Right lobe of liver (tissue), 6 donors: Measurements from ENCODE around the gene SPP2. TPM values are rescaled to one million over a fixed set of nuclear protein-coding genes. Genes with fewer than 3 reads are reported as not detected.

Experiments
- ATAC-seq, 4 donors: fragments of 200-7000 bp; cut with Tn5 transposase; one replicate each; pipeline ENCODE4 v1.9.1; 2020; ENCODE audit warnings: mild to moderate bottlenecking in 4 of 4, moderate library complexity in 4 of 4
- DNase-seq, 3 donors: peaks; one replicate each; pipeline ENCODE4 v3.0.0-alpha.2; 2020
- H3K27ac ChIP-seq, 3 donors: fragments of 200-600 bp; one replicate each; pipeline ENCODE4 v1.8.0; 2022
- H3K27me3 ChIP-seq, 2 donors: fragments of 200-600 bp; one replicate each; pipeline ENCODE4 v1.8.0; 2022
- H3K36me3 ChIP-seq, 4 donors: fragments of 200-600 bp; sonication (generic) in 1 of 4; one replicate each; pipeline versions ENCODE4 v1.5.1 to v1.8.0; 2017 to 2022; ENCODE audit warnings: control low read depth in 1 of 4
- H3K4me1 ChIP-seq, 4 donors: fragments of 200-600 bp; sonication (generic) in 1 of 4; one replicate each; pipeline versions ENCODE4 v1.5.1 to v1.8.0; 2017 to 2022; ENCODE audit warnings: control low read depth in 1 of 4
- H3K4me3 ChIP-seq, 3 donors: fragments of 200-600 bp; one replicate each; pipeline ENCODE4 v1.8.0; 2022
- H3K9me3 ChIP-seq, 4 donors: fragments of 200-600 bp; sonication (generic) in 1 of 4; one replicate each; pipeline versions ENCODE4 v1.5.1 to v1.8.0; 2017 to 2022; ENCODE audit warnings: control low read depth in 1 of 4
- CTCF ChIP-seq, 4 donors: fragments of 200-600 bp in 3 of 4; fragments of 450-650 bp in 1 of 4; IDR thresholded peaks; one replicate each; pipeline versions ENCODE4 v1.5.1 to v1.8.0; 2016 to 2022; ENCODE audit warnings: antibody characterized with exemption in 4 of 4, mild to moderate bottlenecking in 2 of 4
- POLR2A ChIP-seq: fragments of 450-650 bp; IDR thresholded peaks from one replicate; pipeline ENCODE4 v1.6.1; 2017; ENCODE audit warnings: antibody characterized with exemption, mild to moderate bottlenecking
- WGBS: methylation state at CpG from one replicate; pipeline ENCODE4 v1.1.6; 2018; ENCODE audit warnings: low coverage, low lambda C conversion rate; ENCODE audit not compliant: insufficient coverage; ENCODE audit errors: missing lambda C conversion rate; 5-methylcytosine and 5-hydroxymethylcytosine counted together
- intact Hi-C, 2 donors: fragments of 100-400 bp; cut with DNase I; formaldehyde crosslinking; loops; one replicate each; pipeline versions ENCODE4 v1.11.2 to v1.14.1; 2022
- total RNA-seq, 6 experiments: library from RNA; depleted of rRNA in 2 of 6; stranded (reverse); fragments of >200 nt in 2 of 6; fragmentation: NEBNext Ultra II Directional in 3 of 6; extraction: Animal tissue kit (Norgen Biotek cat#: 25700) in 3 of 6; gene quantifications; one replicate each; pipeline versions ENCODE4 v1.1.0 to v1.2.4, GENCODE V29; 2016 to 2023
- donor health status: DM: no; HTN: yes; CAD: no.
- donor health status: DM: no; HTN: no; CAD: no.
- donor health status: DM: no; HTN: no; CAD: no.
- donor health status: DM: no; HTN: yes; CAD: no.
- donor health status: DM: no; HTN: yes; CAD: no.

The SPP2 gene
- total RNA-seq, 6 experiments from 2014 or later = 31.9 to 177 (median 70.2) TPM

GRCh38 chr2:234005126-234005525 is 45.4 kb upstream of the SPP2 start:
- no peak for TF ChIP-seq CTCF (IDR thresholded peaks at IDR 0.05)
- no peak for TF ChIP-seq POLR2A
- no peak for ATAC-seq
- Histone ChIP-seq H3K4me3 (no peak overlapping the region), H3K9me3 (no peaks in the 10 kb centered on the region), H3K4me1 (no peaks in the 10 kb centered on the region), H3K27ac (no peak overlapping the region), H3K36me3 (peaks cover 0 to 34% (median 2%) of the 10 kb centered on the region in 4 donors), H3K27me3 (no peaks in the 10 kb centered on the region)
- intact Hi-C loops = no loop called here
- DNase-seq = no peak
- 82% methylated on average over 2 of the region's 2 CpGs for WGBS

- intact Hi-C loops = no loop called here
- no peak for DNase-seq
- H3K27ac ChIP-seq = no peak overlapping the region
- no peaks in the 10 kb centered on the region for H3K9me3 ChIP-seq
- peaks cover 0 to 21% (median 2%) of the 10 kb centered on the region in 4 donors for H3K36me3 ChIP-seq
- H3K27me3 ChIP-seq = no peaks in the 10 kb centered on the region
- H3K4me1 ChIP-seq = no peaks in the 10 kb centered on the region
- no peak overlapping the region for H3K4me3 ChIP-seq
- TF ChIP-seq POLR2A (no peak), CTCF (IDR thresholded peaks at IDR 0.05) (no peak)
- ATAC-seq = no peak
- 84% methylated on average over 3 of the region's 3 CpGs for WGBS
Observed at GRCh38 chr2:234006501-234006900, 44.0 kb upstream of the SPP2 start.

- DNase-seq (no peak), ATAC-seq (no peak)
- intact Hi-C loops = no loop called here
- Histone ChIP-seq H3K4me3 (no peak overlapping the region), H3K4me1 (no peaks in the 10 kb centered on the region), H3K36me3 (peaks cover 0 to 9% (median 0%) of the 10 kb centered on the region in 4 donors), H3K9me3 (no peaks in the 10 kb centered on the region), H3K27ac (no peak overlapping the region), H3K27me3 (no peaks in the 10 kb centered on the region)
- 100% methylated on average over 1 of the region's 1 CpG for WGBS
- no peak for TF ChIP-seq POLR2A
Observed at GRCh38 chr2:234014427-234014826, 36.1 kb upstream of the SPP2 start.

- no peak overlapping the region for H3K4me3 ChIP-seq
- DNase-seq = no peak
- no peak overlapping the region for H3K27ac ChIP-seq
- intact Hi-C loops = no loop called here
- H3K27me3 ChIP-seq = no peaks in the 10 kb centered on the region
- no peaks in the 10 kb centered on the region for H3K4me1 ChIP-seq
- ATAC-seq = no peak
- H3K9me3 ChIP-seq = no peaks in the 10 kb centered on the region
- TF ChIP-seq POLR2A (no peak), CTCF (IDR thresholded peaks at IDR 0.05) (no peak)
- H3K36me3 ChIP-seq = peaks cover 0 to 9% (median 0%) of the 10 kb centered on the region in 4 donors
- WGBS = 73% methylated on average over 3 of the region's 3 CpGs
Observed at GRCh38 chr2:234015861-234016260, 34.6 kb upstream of the SPP2 start.

GRCh38 chr2:234019896-234020295 is 30.6 kb upstream of the SPP2 start:
- 82% methylated on average over 3 of the region's 4 CpGs for WGBS
- TF ChIP-seq POLR2A = no peak
- no peak for TF ChIP-seq CTCF (IDR thresholded peaks at IDR 0.05)
- H3K4me1 ChIP-seq = peaks cover 0 to 4% (median 2%) of the 10 kb centered on the region in 4 donors
- ATAC-seq (no peak), DNase-seq (no peak)
- no peak overlapping the region for H3K4me3 ChIP-seq
- intact Hi-C loops = no loop called here
- peaks cover 0 to 4% (median 0%) of the 10 kb centered on the region in 4 donors for H3K36me3 ChIP-seq
- no peaks in the 10 kb centered on the region for H3K27me3 ChIP-seq
- no peak overlapping the region for H3K27ac ChIP-seq
- no peaks in the 10 kb centered on the region for H3K9me3 ChIP-seq
